A549 (cell line): ENCODE measurements around the gene DARS2. TPM values are rescaled to one million over a fixed set of nuclear protein-coding genes. Genes with fewer than 3 reads are reported as not detected.

Experiments used
- ATAC-seq, 2 experiments: fragments of 200-7000 bp in 1 of 2; fragments of >200 bp in 1 of 2; cut with Nextera tagmentation in 1 of 2; cut with Tn5 transposase in 1 of 2; 3 replicates each; pipeline versions ENCODE4 v1.8.0 to v1.9.1; 2018 to 2020; ENCODE audit warnings: mild to moderate bottlenecking in 1 of 2, moderate library complexity in 1 of 2
- CTCF ChIA-PET: fragments of 300-600 bp; sonication (Branson Sonifier 250); formaldehyde crosslinking; extraction: SDS; loops from one replicate; lab custom pipeline; 2021; ENCODE audit warnings: antibody characterized with exemption, inconsistent platforms; lab: Yijun Ruan, JAX
- POLR2A ChIA-PET: fragments of 350-600 bp; formaldehyde crosslinking; extraction: SDS; loops from one replicate; lab custom pipeline; 2021; ENCODE audit warnings: antibody characterized with exemption, inconsistent platforms; lab: Yijun Ruan, JAX
- DNase-seq, 2 experiments: peaks; one replicate each; pipeline versions ENCODE4 v3.0.0 to v3.0.0-alpha.2; 2011 to 2016; ENCODE audit warnings: low read depth in 1 of 2, low spot score in 1 of 2
- FAIRE-seq: peaks from 2 replicates; lab custom pipeline; 2011; peaks lifted over from hg19 to GRCh38; lab: Jason Lieb, UNC
- H3K27ac ChIP-seq, 2 experiments: fragments of >200 bp; sonication (Bioruptor Twin); formaldehyde crosslinking; 3 replicates each; pipeline ENCODE4 v1.5.1; 2016 to 2017
- H3K4me1 ChIP-seq: fragments of >200 bp; sonication (Bioruptor Twin); formaldehyde crosslinking; 3 replicates; pipeline ENCODE4 v1.6.1; 2016
- H3K4me2 ChIP-seq: fragments of >200 bp; sonication (Bioruptor Twin); formaldehyde crosslinking; 3 replicates; pipeline ENCODE4 v1.6.1; 2016
- H3K4me3 ChIP-seq: fragments of >200 bp; sonication (Bioruptor Twin); formaldehyde crosslinking; 3 replicates; pipeline ENCODE4 v1.5.1; 2016
- H3K9me3 ChIP-seq: fragments of >200 bp; sonication (Bioruptor Twin); formaldehyde crosslinking; 3 replicates; pipeline ENCODE4 v1.6.1; 2016
- BCL3 ChIP-seq: fragments of >200 bp; sonication (Bioruptor Twin); formaldehyde crosslinking; IDR thresholded peaks from 3 replicates; pipeline ENCODE4 v1.6.1; 2016
- CBX2 ChIP-seq: fragments of 200-600 bp; sonication (generic); IDR thresholded peaks from 2 replicates; pipeline ENCODE4 v1.6.1; 2016; ENCODE audit warnings: low read depth, mild to moderate bottlenecking, borderline replicate concordance
- CEBPB ChIP-seq, 2 experiments: fragments of >200 bp in 1 of 2; sonication (Bioruptor Twin) in 1 of 2; formaldehyde crosslinking in 1 of 2; IDR thresholded peaks; 2 replicates each; pipeline ENCODE4 v1.6.1; 2012 to 2016
- CHD2 ChIP-seq: fragments of 150-350 bp; IDR thresholded peaks from 2 replicates; pipeline ENCODE4 v1.6.1; 2014; ENCODE audit warnings: low read length; ENCODE audit not compliant: partially characterized antibody
- CHD4 ChIP-seq: fragments of 200-600 bp; sonication (generic); IDR thresholded peaks from 2 replicates; pipeline ENCODE4 v1.6.1; 2016; ENCODE audit warnings: antibody characterized with exemption, mild to moderate bottlenecking, borderline replicate concordance
- E2F6 ChIP-seq: IDR thresholded peaks from 2 replicates; pipeline ENCODE4 v1.6.1; 2012; ENCODE audit warnings: low read depth, borderline replicate concordance
- EHF ChIP-seq: fragments of 250-450 bp; sonication (Bioruptor Pico); IDR thresholded peaks from 2 replicates; pipeline ENCODE4 v1.5.0; 2020; ENCODE audit warnings: mild to moderate bottlenecking
- EHMT2 ChIP-seq: fragments of 200-600 bp; sonication (generic); IDR thresholded peaks from 2 replicates; pipeline ENCODE4 v1.6.1; 2016; ENCODE audit warnings: antibody characterized with exemption, low read depth, mild to moderate bottlenecking, moderate library complexity
- ESRRA ChIP-seq: fragments of 150-350 bp; IDR thresholded peaks from 2 replicates; pipeline ENCODE4 v1.6.1; 2014; ENCODE audit warnings: mild to moderate bottlenecking, low read length, borderline replicate concordance
- FOXS1 ChIP-seq: fragments of 250-450 bp; sonication (Bioruptor Pico); IDR thresholded peaks from 2 replicates; pipeline ENCODE4 v1.5.0; 2020; ENCODE audit warnings: mild to moderate bottlenecking, moderate library complexity
- HES2 ChIP-seq: fragments of >200 bp; sonication (Bioruptor Twin); formaldehyde crosslinking; IDR thresholded peaks from 2 replicates; pipeline ENCODE4 v1.6.1; 2016
- HMGXB4 ChIP-seq: fragments of 250-450 bp; sonication (Bioruptor Pico); IDR thresholded peaks from 2 replicates; pipeline ENCODE4 v1.5.0; 2021; ENCODE audit warnings: mild to moderate bottlenecking, moderate library complexity, borderline replicate concordance
- HOXA7 ChIP-seq: fragments of 250-450 bp; sonication (Bioruptor Pico); IDR thresholded peaks from 2 replicates; pipeline ENCODE4 v1.5.0; 2020; ENCODE audit warnings: mild to moderate bottlenecking, moderate library complexity
- HOXB13 ChIP-seq: fragments of 250-450 bp; sonication (Bioruptor Pico); IDR thresholded peaks from 2 replicates; pipeline ENCODE4 v1.5.0; 2020; ENCODE audit warnings: low read depth, mild to moderate bottlenecking, moderate library complexity
- JUN ChIP-seq, 2 experiments: fragments of >200 bp; sonication (Bioruptor Twin); formaldehyde crosslinking; IDR thresholded peaks; 2 replicates in 1 of 2; 3 replicates in 1 of 2; pipeline ENCODE4 v1.6.1; 2016 to 2017
- KDM1A ChIP-seq: fragments of 200-600 bp; sonication (generic); IDR thresholded peaks from 2 replicates; pipeline ENCODE4 v1.6.1; 2016; ENCODE audit warnings: low read depth, mild to moderate bottlenecking
- KDM5A ChIP-seq: fragments of 200-600 bp; sonication (generic); IDR thresholded peaks from 2 replicates; pipeline ENCODE4 v1.6.1; 2016; ENCODE audit warnings: antibody characterized with exemption, mild to moderate bottlenecking
- MAZ ChIP-seq: fragments of 150-350 bp; IDR thresholded peaks from 2 replicates; pipeline ENCODE4 v1.6.1; 2014; ENCODE audit warnings: antibody characterized with exemption, low read depth, low read length, borderline replicate concordance
- NFE2L2 ChIP-seq: fragments of 150-350 bp; conservative IDR thresholded peaks from 2 replicates; pipeline ENCODE4 v1.6.1; 2014; ENCODE audit warnings: low read length
- NPAS2 ChIP-seq: fragments of 250-450 bp; sonication (Bioruptor Pico); IDR thresholded peaks from 2 replicates; pipeline ENCODE4 v1.8.0; 2022; ENCODE audit warnings: mild to moderate bottlenecking, moderate library complexity, borderline replicate concordance
- NR3C1 ChIP-seq: fragments of >200 bp; sonication (Bioruptor Twin); formaldehyde crosslinking; IDR thresholded peaks from 3 replicates; pipeline ENCODE4 v1.6.1; 2017
- POLR2A ChIP-seq: IDR thresholded peaks from 2 replicates; pipeline ENCODE4 v1.6.1; 2012; ENCODE audit warnings: mild to moderate bottlenecking, low read length
- POLR2AphosphoS2 ChIP-seq: conservative IDR thresholded peaks from 2 replicates; pipeline ENCODE4 v1.6.1; 2012; ENCODE audit warnings: low read length, improper control_type of control experiment, inconsistent platforms
- RARB ChIP-seq: fragments of 250-450 bp; sonication (Bioruptor Pico); IDR thresholded peaks from 2 replicates; pipeline ENCODE4 v1.8.0; 2021; ENCODE audit warnings: mild to moderate bottlenecking, moderate library complexity
- REST ChIP-seq: fragments of 200-600 bp; sonication (generic); IDR thresholded peaks from 2 replicates; pipeline ENCODE4 v1.6.1; 2016; ENCODE audit warnings: antibody characterized with exemption, mild to moderate bottlenecking, moderate library complexity
- RFX5 ChIP-seq: fragments of 450-650 bp; IDR thresholded peaks from 2 replicates; pipeline ENCODE4 v1.7.1; 2014; ENCODE audit warnings: antibody characterized with exemption, mild to moderate bottlenecking, moderate library complexity
- SMC3 ChIP-seq: fragments of >200 bp; sonication (Bioruptor Twin); formaldehyde crosslinking; IDR thresholded peaks from 3 replicates; pipeline ENCODE4 v1.6.1; 2018; ENCODE audit warnings: inconsistent platforms
- TFCP2L1 ChIP-seq: fragments of 250-450 bp; sonication (Bioruptor Pico); IDR thresholded peaks from 2 replicates; pipeline ENCODE4 v1.5.0; 2021; ENCODE audit warnings: mild to moderate bottlenecking
- ZC3H11A ChIP-seq: fragments of 450-650 bp; IDR thresholded peaks from 2 replicates; pipeline ENCODE4 v1.6.1; 2014; ENCODE audit warnings: antibody characterized with exemption, mild to moderate bottlenecking
- ZFP36 ChIP-seq: fragments of 450-650 bp; IDR thresholded peaks from 2 replicates; pipeline ENCODE4 v1.6.1; 2014; ENCODE audit warnings: borderline replicate concordance; ENCODE audit not compliant: partially characterized antibody
- WGBS: methylation state at CpG from one replicate; pipeline ENCODE4 v1.1.6; 2017; ENCODE audit errors: missing lambda C conversion rate; 5-methylcytosine and 5-hydroxymethylcytosine counted together
- polyA minus RNA-seq: library from RNA; depleted of rRNA, polyadenylated mRNA; stranded (reverse); fragments of >200 nt; gene quantifications from 2 replicates; pipeline ENCODE4 v1.2.3, GENCODE V29; 2011; rRNA and poly(A)+ RNA removed
- polyA plus RNA-seq, 4 experiments: library from polyadenylated mRNA; depleted of rRNA in 3 of 4; stranded (reverse); fragments of >200 nt; fragmentation: RNase III in 1 of 4; extraction: RNeasy Plus Mini Kit Qiagen cat#74134 plus additional on column Dnase treatment in 1 of 4; gene quantifications; 2 replicates in 3 of 4; 3 replicates in 1 of 4; pipeline ENCODE4 v1.2.3, GENCODE V29; 2011 to 2017
- TF ChIP-seq, protein P1 (sequence below): fragments of 250-450 bp; sonication (Bioruptor Pico); IDR thresholded peaks from 2 replicates; pipeline ENCODE4 v1.5.0; 2020; ENCODE audit warnings: low read depth, mild to moderate bottlenecking, moderate library complexity

DARS2 gene
- 67.0 and 70.4 TPM in 2 replicates for polyA plus RNA-seq (2011; rRNA removed)
- polyA plus RNA-seq (2012; cell fraction: cytosol; rRNA removed), result 25.1 and 26.1 TPM in 2 replicates
- 19.9 and 31.3 TPM in 2 replicates for polyA plus RNA-seq (2012; cell fraction: nucleus; rRNA removed)
- polyA plus RNA-seq (2017; fragmentation: RNase III; extraction: RNeasy Plus Mini Kit Qiagen cat#74134 plus additional on column Dnase treatment), result 42.9 to 43.3 TPM (median 43.1 TPM) in 3 replicates
- polyA minus RNA-seq, result 50.1 and 53.4 TPM in 2 replicates

DNA sequence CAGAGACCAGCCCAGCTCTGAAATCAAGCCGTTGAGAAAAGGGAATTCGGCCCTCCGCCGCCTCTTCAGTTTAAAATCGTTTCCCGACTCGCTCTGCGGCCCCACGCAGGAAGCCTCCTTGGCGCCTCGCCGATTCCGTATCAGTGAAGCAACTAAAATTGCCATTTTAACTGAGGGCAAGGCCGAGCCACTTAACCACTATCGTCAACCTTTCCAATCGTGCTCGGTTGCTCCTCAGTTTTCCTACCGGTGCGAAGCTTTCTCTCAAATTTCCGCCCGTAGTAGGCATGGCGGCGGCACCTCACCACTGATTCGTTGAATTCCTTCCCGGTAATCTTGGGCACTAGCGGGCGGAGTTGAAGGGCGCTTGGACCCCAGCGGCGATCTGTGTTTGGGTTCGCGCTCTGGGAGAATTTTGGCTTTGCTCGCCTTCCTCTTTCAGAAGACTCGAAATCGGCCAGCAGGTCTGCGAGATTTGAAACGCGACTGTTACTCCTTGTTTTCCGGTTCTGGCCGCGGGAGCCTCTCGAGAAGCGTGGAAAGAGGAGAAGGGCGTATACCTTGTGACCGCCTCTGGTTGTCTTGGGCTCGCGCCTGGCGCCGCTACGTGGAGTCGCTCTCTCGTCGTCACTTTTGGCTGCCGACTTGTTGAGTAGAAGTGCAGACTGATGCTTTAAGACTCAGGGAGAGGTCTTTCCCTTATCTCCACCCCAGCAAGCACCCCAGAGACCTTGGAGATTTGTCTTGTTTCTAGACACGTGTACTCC lies at the start of gene DARS2, which contains the start of gene CENPL:
TSS of gene DARS2 (plus strand) at position 359 of the 767 bp plus-strand sequence. CDS start 557 bp downstream, outside the sequence.
TSS of gene CENPL (minus strand) at position 569 of the 767 bp plus-strand sequence. CDS start 13,584 bp downstream, outside the sequence.
- FAIRE-seq, result no peak
- whole genome bisulfite sequencing, result 2% methylated on average over 51 of the region's 55 CpGs
- no peak for TF ChIP-seq CHD4
- TF ChIP-seq HOXA7, result no peak
- TF ChIP-seq HES2, result no peak
- 0 out of 2 replicates have a peak, but pooled peaks have one; percentile 50 for TF ChIP-seq REST
- TF ChIP-seq E2F6, result peak; percentile 48; the same call in 1 of the 2 replicates
- no peak; the same call in 1 of the 2 replicates for TF ChIP-seq RFX5
- TF ChIP-seq, protein P1, sequence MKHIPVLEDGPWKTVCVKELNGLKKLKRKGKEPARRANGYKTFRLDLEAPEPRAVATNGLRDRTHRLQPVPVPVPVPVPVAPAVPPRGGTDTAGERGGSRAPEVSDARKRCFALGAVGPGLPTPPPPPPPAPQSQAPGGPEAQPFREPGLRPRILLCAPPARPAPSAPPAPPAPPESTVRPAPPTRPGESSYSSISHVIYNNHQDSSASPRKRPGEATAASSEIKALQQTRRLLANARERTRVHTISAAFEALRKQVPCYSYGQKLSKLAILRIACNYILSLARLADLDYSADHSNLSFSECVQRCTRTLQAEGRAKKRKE (CRISPR knock-in tag), result no peak
- peak; percentile 10 for TF ChIP-seq CHD2
- no peak for TF ChIP-seq NR3C1
- no peak for TF ChIP-seq MAZ
- TF ChIP-seq POLR2A, result peak; percentile 51
- peak; percentile 92 for TF ChIP-seq KDM5A
- TF ChIP-seq FOXS1 (CRISPR knock-in tag), result no peak
- no peak for TF ChIP-seq HMGXB4 (CRISPR knock-in tag)
- TF ChIP-seq KDM1A, result no peak
- TF ChIP-seq ZFP36, result no peak
- no peak for TF ChIP-seq SMC3
- TF ChIP-seq EHMT2, result no peak
- TF ChIP-seq POLR2AphosphoS2, result no peak
- no peak; the same call in 1 of the 2 replicates for TF ChIP-seq ESRRA
- peak; percentile 78 to 83; a peak in 3 of 5 replicates for TF ChIP-seq JUN (IDR thresholded peaks at IDR 0.05)
- TF ChIP-seq CBX2, result no peak
- no peak for TF ChIP-seq ZC3H11A
- TF ChIP-seq BCL3, result peak; percentile 15; the same call in 2 of the 3 replicates
- no peak for TF ChIP-seq EHF (CRISPR knock-in tag)
- TF ChIP-seq HOXB13, result no peak
- no peak for TF ChIP-seq NPAS2 (CRISPR knock-in tag)
- TF ChIP-seq CEBPB (IDR thresholded peaks at IDR 0.05), result peak in 1 of 2 experiments; percentile 54; a peak in 1 of 4 replicates
- no peak for TF ChIP-seq NFE2L2
- TF ChIP-seq TFCP2L1 (CRISPR knock-in tag), result no peak
- TF ChIP-seq RARB, result no peak

More for the DNA sequence above, at the start of gene DARS2, which contains the start of gene CENPL:
- peaks cover 16% of the 10 kb centered on the region; the same call in 1 of the 3 replicates for H3K4me1 ChIP-seq
- H3K4me3 ChIP-seq, result peak within 1 kb of the TSS; percentile 74
- H3K9me3 ChIP-seq, result no peaks in the 10 kb centered on the region
- ChIA-PET POLR2A (interaction anchor here (0.5 to 2.5 kb wide), 17 partner anchors 14 to 1082 kb away, joined by 3 to 26 read pairs (median 3); partner anchors contain the start of genes GAS5, KLHL20, PRDX6 and ZBTB37), CTCF (interaction anchor here (0.6 to 5.5 kb wide), 19 partner anchors 9 to 1081 kb away, joined by 3 to 48 read pairs (median 3); no protein-coding TSS in a partner anchor)
- peak; percentile 96 for ATAC-seq
- peak within 1 kb of the TSS; percentile 93 for H3K4me2 ChIP-seq
- H3K27ac ChIP-seq, result peak within 1 kb of the TSS; percentile 90 to 92
- peak; percentile 91 to 98 for DNase-seq
